Upper lobe of left lung (tissue), 4 donors: ENCODE results near the gene SLC12A1.

ENCODE experiments used
- POLR2A ChIP-seq, 4 donors: fragments of 450-650 bp; IDR thresholded peaks; one replicate each; pipeline ENCODE4 v1.5.1; 2016 to 2017; ENCODE audit warnings: antibody characterized with exemption in 4 of 4, mild to moderate bottlenecking in 2 of 4
- TF ChIP-seq, protein P1 (sequence below), 6 experiments: fragments of 450-650 bp in 4 of 6; fragments of 200-600 bp in 2 of 6; sonication (generic) in 2 of 6; IDR thresholded peaks; one replicate each; pipeline ENCODE4 v1.5.1; 2016 to 2019; ENCODE audit warnings: antibody characterized with exemption in 6 of 6

DNA sequence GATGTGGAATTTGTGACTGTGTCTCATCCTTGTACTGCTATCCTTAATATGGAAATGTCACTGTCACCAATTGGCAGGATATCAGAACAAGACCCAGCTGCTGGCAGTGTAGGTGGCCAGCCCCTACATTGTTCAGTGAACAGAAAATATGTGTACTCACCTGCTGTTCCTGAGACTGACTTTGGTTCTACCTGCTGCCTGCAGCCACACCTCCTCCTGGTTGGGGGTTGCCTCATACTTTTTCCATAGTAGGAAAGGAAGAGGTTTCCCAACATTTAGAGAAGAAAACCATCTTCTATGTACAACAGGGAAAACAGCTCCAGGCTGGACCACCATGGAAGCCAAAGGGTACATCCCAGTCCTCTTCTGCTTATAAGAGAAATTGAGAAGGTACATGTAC, 35.9 kb downstream of the SLC12A1 start:
- TF ChIP-seq, protein P1, sequence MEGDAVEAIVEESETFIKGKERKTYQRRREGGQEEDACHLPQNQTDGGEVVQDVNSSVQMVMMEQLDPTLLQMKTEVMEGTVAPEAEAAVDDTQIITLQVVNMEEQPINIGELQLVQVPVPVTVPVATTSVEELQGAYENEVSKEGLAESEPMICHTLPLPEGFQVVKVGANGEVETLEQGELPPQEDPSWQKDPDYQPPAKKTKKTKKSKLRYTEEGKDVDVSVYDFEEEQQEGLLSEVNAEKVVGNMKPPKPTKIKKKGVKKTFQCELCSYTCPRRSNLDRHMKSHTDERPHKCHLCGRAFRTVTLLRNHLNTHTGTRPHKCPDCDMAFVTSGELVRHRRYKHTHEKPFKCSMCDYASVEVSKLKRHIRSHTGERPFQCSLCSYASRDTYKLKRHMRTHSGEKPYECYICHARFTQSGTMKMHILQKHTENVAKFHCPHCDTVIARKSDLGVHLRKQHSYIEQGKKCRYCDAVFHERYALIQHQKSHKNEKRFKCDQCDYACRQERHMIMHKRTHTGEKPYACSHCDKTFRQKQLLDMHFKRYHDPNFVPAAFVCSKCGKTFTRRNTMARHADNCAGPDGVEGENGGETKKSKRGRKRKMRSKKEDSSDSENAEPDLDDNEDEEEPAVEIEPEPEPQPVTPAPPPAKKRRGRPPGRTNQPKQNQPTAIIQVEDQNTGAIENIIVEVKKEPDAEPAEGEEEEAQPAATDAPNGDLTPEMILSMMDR (IDR thresholded peaks at IDR 0.05) = no peak
- no peak for TF ChIP-seq POLR2A (IDR thresholded peaks at IDR 0.05)
